Measurements from ENCODE around the gene BCAP29. TPM values are rescaled to one million over a fixed set of nuclear protein-coding genes. Genes with fewer than 3 reads are reported as not detected.

The BCAP29 gene
- total RNA-seq, 1 experiment from 2014 or later: 115 TPM

- DNase-seq (ENCODE audit: low read depth): no peak
Observed at GRCh38 chr7:107581387-107582013, 1.5 kb downstream of the BCAP29 start.

GRCh38 chr7:107582875-107583274, 2.8 kb downstream of the BCAP29 start:
- DNase-seq (ENCODE audit: low read depth): peak; percentile 18

- no peak for DNase-seq (ENCODE audit: low read depth)
Observed at GRCh38 chr7:107584716-107585115, 4.7 kb downstream of the BCAP29 start.

GRCh38 chr7:107588529-107589130, 8.6 kb downstream of the BCAP29 start:
- no peak for DNase-seq (ENCODE audit: low read depth)

- DNase-seq (ENCODE audit: low read depth): no peak
Observed at GRCh38 chr7:107591421-107591820, 11.4 kb downstream of the BCAP29 start.

- DNase-seq (ENCODE audit: low read depth): peak; percentile 21
Observed at GRCh38 chr7:107592361-107593024, 12.4 kb downstream of the BCAP29 start.

- DNase-seq (ENCODE audit: low read depth): peak; percentile 38
Observed at GRCh38 chr7:107593025-107593410, 13.0 kb downstream of the BCAP29 start.

- peak; percentile 92 for DNase-seq (ENCODE audit: low read depth)
Observed at GRCh38 chr7:107594961-107595737, 15.1 kb downstream of the BCAP29 start.

- no peak for DNase-seq (ENCODE audit: low read depth)
Observed at GRCh38 chr7:107596881-107597581, 17.0 kb downstream of the BCAP29 start.

GRCh38 chr7:107597582-107597916, 17.5 kb downstream of the BCAP29 start:
- DNase-seq (ENCODE audit: low read depth): no peak

- no peak for DNase-seq (ENCODE audit: low read depth)
Observed at GRCh38 chr7:107597953-107598352, 17.9 kb downstream of the BCAP29 start.

- DNase-seq (ENCODE audit: low read depth): no peak
Observed at GRCh38 chr7:107599262-107599661, 19.2 kb downstream of the BCAP29 start.

GRCh38 chr7:107600816-107601215, 20.8 kb downstream of the BCAP29 start:
- no peak for DNase-seq (ENCODE audit: low read depth)

- DNase-seq (ENCODE audit: low read depth): no peak
Observed at GRCh38 chr7:107605218-107605815, 25.3 kb downstream of the BCAP29 start.

- no peak for DNase-seq (ENCODE audit: low read depth)
Observed at GRCh38 chr7:107606303-107606702, 26.3 kb downstream of the BCAP29 start.

- no peak for DNase-seq (ENCODE audit: low read depth)
Observed at GRCh38 chr7:107609811-107610261, 29.8 kb downstream of the BCAP29 start.

- DNase-seq (ENCODE audit: low read depth): no peak
Observed at GRCh38 chr7:107610323-107610722, 30.3 kb downstream of the BCAP29 start.

- DNase-seq (ENCODE audit: low read depth): no peak
Observed at GRCh38 chr7:107613439-107613838, 33.4 kb downstream of the BCAP29 start.

GRCh38 chr7:107613948-107614347, 33.9 kb downstream of the BCAP29 start:
- no peak for DNase-seq (ENCODE audit: low read depth)

GRCh38 chr7:107614425-107614824, 34.4 kb downstream of the BCAP29 start:
- DNase-seq (ENCODE audit: low read depth): peak; percentile 40

- no peak for DNase-seq (ENCODE audit: low read depth)
Observed at GRCh38 chr7:107615910-107616680, 36.0 kb downstream of the BCAP29 start.

Data from RPMI7951 (cell line).